ENCODE data around the gene A2ML1. TPM values are rescaled to one million over a fixed set of nuclear protein-coding genes. Genes with fewer than 3 reads are reported as not detected.
"Not testable (repeated sequence)": the region's sequence is repeated elsewhere in the genome, so short reads cannot be mapped to it uniquely, and the experiment has no call there.

Gene A2ML1
- total RNA-seq, 1 donor: not detected

DNA sequence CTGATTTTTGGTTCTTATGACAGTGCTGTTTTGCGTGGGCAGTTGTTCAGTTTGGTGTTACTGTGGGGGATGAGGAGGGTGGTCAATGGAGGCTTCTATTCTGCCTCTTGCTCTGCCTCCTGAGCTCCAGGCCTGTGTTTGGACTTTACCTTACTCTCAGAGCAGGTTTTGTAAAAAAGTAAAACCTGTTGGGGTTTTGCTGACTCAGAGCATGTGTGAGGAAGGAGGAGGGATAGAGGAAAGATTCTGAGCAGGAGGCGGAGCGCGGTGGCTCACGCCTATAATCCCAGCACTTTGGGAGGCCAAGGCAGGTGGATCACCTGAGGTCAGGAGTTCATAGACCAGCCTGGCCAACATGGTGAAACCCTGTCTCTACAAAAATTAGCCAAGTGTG is 6.7 kb downstream of the A2ML1 start:
- no peaks in the 10 kb centered on the region for H3K9me3 ChIP-seq (ENCODE audit: low read depth, low read length)
- H3K4me1 ChIP-seq (ENCODE audit: insufficient read depth, low read length): no peaks in the 10 kb centered on the region
- H3K27me3 ChIP-seq (ENCODE audit: insufficient read depth, low read length): no peaks in the 10 kb centered on the region
- H3K4me3 ChIP-seq (ENCODE audit: low read length): no peak overlapping the region

DNA sequence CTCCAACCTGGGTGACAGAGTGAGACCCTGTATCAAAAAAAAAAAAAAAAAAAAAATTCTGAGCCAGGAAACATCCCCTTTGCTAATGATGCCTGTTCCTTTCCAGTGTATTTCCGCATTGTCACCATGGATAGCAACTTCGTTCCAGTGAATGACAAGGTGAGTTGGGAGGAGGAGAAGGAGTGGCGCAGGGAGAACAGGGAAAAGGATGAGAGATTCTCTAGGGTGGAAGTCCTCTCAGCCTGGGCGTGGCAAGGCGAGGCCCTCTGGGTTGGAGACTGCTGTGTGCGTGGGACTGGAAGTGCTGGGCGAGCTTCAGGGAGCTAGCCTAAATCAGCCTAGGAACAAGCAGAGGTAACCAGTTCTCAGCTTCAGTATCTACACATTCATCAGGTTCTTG is 7.2 kb downstream of the A2ML1 start:
- no peak overlapping the region for H3K4me3 ChIP-seq (ENCODE audit: low read length)
- H3K4me1 ChIP-seq (ENCODE audit: insufficient read depth, low read length): no peaks in the 10 kb centered on the region
- H3K9me3 ChIP-seq (ENCODE audit: low read depth, low read length): no peaks in the 10 kb centered on the region
- H3K27me3 ChIP-seq (ENCODE audit: insufficient read depth, low read length): no peaks in the 10 kb centered on the region

DNA sequence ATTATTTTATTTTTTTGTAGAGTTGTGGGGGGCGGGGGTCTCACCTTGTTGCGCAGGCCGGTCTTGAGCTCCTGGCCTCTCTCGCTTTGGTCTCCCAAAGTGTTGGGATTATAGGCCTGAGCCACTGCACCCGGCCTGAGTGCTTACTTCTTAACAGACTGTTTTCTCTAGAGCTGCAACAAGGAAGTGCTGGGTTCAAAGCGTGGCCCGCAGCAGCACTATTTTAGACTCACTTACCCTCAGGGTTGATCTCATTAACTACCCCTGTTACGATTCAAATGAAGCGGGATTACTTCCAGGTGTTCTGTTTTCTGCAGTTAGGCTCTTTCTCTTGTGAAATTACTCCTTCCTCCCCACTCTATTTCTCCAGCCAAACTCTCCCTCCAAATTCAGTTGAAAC is 8.7 kb downstream of the A2ML1 start:
- H3K27me3 ChIP-seq (ENCODE audit: insufficient read depth, low read length): no peaks in the 10 kb centered on the region
- no peaks in the 10 kb centered on the region for H3K4me1 ChIP-seq (ENCODE audit: insufficient read depth, low read length)
- no peaks in the 10 kb centered on the region for H3K9me3 ChIP-seq (ENCODE audit: low read depth, low read length)
- H3K4me3 ChIP-seq (ENCODE audit: low read length): no peak overlapping the region

DNA sequence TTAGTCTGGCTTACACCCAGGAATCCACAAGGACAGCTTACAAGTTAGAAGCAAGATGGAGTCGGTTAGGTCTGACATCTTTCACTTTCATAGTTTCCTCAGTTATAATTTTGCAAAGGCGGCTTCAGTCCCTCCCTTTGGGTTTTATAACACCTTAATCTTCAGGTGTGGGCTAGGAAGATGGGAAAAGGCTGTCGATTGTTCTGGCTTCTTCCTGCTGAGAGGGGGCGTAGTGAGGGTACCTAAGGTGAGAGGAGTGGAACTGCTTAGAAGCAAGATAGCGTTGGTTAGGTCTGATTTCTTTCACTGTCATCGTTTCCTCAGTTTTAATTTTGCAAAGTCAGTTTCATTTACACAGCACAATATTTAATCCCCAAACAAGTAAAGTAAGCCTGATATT is 10.1 kb downstream of the A2ML1 start:
- H3K27me3 ChIP-seq (ENCODE audit: insufficient read depth, low read length): no peaks in the 10 kb centered on the region
- no peaks in the 10 kb centered on the region for H3K4me1 ChIP-seq (ENCODE audit: insufficient read depth, low read length)
- no peaks in the 10 kb centered on the region for H3K9me3 ChIP-seq (ENCODE audit: low read depth, low read length)
- H3K4me3 ChIP-seq (ENCODE audit: low read length): no peak overlapping the region

DNA sequence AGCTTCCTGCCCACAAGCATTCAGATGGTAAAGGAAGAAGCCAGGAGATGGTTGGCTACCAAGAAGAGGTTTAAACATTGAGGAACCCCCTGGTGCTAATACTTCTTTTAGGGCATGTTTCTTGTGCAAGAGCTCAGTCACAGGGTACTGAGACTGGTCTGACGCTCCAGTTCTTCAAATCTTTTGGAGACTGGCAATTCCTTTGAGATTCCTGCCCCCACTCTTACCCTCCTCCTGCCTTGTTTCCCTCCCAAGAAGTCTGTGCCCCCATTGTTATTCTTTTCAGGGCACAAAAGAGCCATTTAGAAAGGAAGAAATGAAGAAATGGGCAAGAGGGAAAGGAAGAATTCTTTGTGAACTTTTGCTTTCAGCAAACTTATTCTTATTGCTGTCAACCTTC is 11.8 kb downstream of the A2ML1 start:
- Histone ChIP-seq H3K27me3 (ENCODE audit: insufficient read depth, low read length) (no peaks in the 10 kb centered on the region), H3K4me1 (ENCODE audit: insufficient read depth, low read length) (no peaks in the 10 kb centered on the region), H3K4me3 (ENCODE audit: low read length) (no peak overlapping the region), H3K9me3 (ENCODE audit: low read depth, low read length) (no peaks in the 10 kb centered on the region)

DNA sequence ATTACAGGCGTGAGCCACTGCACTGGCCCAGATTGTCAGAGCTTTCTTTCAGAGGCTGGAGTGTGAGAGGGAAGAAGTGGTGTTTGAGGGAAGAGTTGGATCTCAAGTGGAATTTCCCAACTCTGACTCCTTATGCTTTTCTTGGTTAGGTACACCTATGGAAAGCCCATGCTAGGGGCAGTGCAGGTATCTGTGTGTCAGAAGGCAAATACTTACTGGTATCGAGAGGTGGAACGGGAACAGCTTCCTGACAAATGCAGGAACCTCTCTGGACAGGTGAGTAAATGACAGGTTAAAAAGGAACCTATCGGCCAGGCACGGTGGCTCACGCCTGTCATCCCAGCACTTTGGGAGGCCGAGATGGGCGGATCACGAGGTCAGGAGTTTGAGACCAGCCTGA is 14.9 kb downstream of the A2ML1 start:
- H3K4me1 ChIP-seq (ENCODE audit: insufficient read depth, low read length): no peaks in the 10 kb centered on the region
- no peaks in the 10 kb centered on the region for H3K27me3 ChIP-seq (ENCODE audit: insufficient read depth, low read length)
- H3K4me3 ChIP-seq (ENCODE audit: low read length): no peak overlapping the region
- no peaks in the 10 kb centered on the region for H3K9me3 ChIP-seq (ENCODE audit: low read depth, low read length)

DNA sequence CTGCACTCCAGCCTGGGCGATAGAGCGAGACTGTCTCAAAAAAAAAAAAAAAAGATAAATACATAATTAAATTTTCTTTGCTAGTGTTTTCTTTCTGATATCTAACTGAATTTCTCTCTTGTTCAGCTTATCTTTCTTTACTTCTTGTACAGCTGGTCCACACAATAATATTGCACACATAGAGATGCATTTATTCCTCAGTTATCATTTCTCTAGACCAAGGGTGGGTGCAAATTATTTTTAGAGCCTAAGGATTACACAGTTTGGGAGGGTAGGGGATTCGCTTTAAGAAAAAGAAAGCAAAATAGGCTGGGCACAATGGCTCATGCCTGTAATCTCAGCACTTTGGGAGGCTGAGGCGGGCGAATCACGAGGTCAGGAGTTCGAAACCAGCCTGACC is 17.9 kb downstream of the A2ML1 start:
- Histone ChIP-seq H3K27me3 (ENCODE audit: insufficient read depth, low read length) (no peaks in the 10 kb centered on the region), H3K4me3 (ENCODE audit: low read length) (no peak overlapping the region), H3K4me1 (ENCODE audit: insufficient read depth, low read length) (no peaks in the 10 kb centered on the region), H3K9me3 (ENCODE audit: low read depth, low read length) (no peaks in the 10 kb centered on the region)

DNA sequence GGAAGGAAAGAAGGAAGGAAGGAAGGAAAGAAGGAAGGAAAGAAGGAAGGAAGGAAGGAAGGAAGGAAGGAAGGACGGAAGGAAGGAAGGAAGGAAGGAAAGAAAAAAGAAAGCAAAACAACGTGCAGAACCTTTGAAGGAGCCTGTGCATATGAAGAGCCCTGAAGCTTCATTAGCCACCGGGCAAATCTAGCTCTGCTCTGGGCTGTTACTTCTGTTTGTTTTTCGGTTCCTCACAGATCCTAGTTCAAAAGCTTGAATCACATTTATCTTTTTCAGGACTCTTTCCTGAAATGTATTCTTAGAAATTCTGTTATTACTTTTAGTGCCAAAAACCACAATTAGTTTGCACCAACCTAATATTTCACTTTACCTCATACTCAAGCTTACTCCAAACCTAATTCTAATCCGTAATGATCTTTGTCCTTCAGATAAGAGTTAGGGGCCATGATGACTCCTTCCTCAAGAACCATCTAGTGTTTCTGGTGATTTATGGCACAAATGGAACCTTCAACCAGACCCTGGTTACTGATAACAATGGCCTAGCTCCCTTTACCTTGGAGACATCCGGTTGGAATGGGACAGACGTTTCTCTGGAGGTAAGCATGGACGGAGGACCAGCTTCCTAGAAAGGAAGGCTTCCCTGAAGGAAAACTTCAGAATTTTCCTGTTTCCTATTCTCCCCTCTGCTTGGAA is 18.7 kb downstream of the A2ML1 start:
- H3K4me3 ChIP-seq (ENCODE audit: low read length): no peak overlapping the region
- H3K4me1 ChIP-seq (ENCODE audit: insufficient read depth, low read length): no peaks in the 10 kb centered on the region
- no peaks in the 10 kb centered on the region for H3K9me3 ChIP-seq (ENCODE audit: low read depth, low read length)
- H3K27me3 ChIP-seq (ENCODE audit: insufficient read depth, low read length): no peaks in the 10 kb centered on the region

DNA sequence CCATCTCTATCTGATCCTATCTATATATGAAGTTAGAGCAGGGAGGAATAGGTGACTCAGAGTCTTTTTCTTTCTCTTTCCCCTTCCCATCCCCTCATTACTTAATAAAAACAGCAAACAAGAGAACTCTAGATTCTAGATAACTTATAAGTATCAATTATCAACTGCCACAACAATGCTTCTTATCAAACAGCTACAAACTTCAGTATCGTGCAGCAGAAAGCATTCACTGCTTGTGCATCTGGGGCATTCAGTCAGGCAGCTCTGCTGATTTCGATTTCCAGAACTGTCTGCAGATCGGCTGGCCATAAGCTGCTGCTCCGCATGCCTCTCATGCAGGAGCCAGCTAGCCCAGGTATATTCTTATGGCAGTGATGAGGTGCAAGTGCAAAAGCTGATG is 19.4 kb downstream of the A2ML1 start:
- H3K27me3 ChIP-seq (ENCODE audit: insufficient read depth, low read length): no peaks in the 10 kb centered on the region
- no peak overlapping the region for H3K4me3 ChIP-seq (ENCODE audit: low read length)
- H3K9me3 ChIP-seq (ENCODE audit: low read depth, low read length): no peaks in the 10 kb centered on the region
- H3K4me1 ChIP-seq (ENCODE audit: insufficient read depth, low read length): no peaks in the 10 kb centered on the region

DNA sequence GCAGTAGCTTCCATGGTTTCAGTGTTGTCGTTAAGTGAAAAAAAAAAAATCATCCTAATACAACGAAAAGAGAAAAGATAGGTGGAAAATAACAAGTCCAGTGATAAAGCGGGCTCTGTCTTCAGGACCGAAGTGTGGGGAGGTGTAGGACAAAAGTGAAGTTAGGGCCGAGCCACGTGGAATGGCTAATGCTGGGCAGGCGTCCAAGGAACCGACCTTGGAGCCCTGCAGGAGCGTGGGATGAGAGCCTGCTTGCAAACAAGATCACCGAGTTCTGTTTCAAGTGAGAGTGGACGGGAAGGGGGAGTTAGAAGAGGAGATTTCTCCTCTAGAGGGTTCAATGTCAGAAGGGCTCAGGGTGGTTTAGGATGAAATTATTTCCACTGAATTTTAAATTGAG is 22.2 kb downstream of the A2ML1 start:
- Histone ChIP-seq H3K4me3 (ENCODE audit: low read length) (no peak overlapping the region), H3K9me3 (ENCODE audit: low read depth, low read length) (no peaks in the 10 kb centered on the region), H3K4me1 (ENCODE audit: insufficient read depth, low read length) (peaks cover 4% of the 10 kb centered on the region), H3K27me3 (ENCODE audit: insufficient read depth, low read length) (no peaks in the 10 kb centered on the region)

DNA sequence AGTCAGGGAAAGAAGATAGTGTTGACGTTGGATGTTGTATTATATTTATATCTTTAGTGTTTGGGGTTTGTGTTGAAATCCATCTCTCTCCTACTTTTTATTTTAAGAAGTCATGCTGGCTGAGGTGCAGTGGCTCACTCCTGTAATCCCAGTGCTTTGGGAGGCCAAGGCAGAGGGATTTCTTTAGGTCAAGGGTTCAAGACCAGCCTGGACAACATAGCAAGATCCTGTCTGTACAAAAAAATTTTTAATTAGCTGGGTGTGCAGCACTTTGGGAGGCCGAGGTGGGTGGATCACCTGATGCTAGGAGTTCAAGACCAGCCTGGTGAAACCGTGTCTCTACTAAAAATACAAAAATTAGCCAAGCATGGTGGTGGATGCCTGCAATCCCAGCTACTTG is 23.9 kb downstream of the A2ML1 start:
- H3K27me3 ChIP-seq (ENCODE audit: insufficient read depth, low read length): no peaks in the 10 kb centered on the region
- peaks cover 11% of the 10 kb centered on the region for H3K4me1 ChIP-seq (ENCODE audit: insufficient read depth, low read length)
- no peak overlapping the region for H3K4me3 ChIP-seq (ENCODE audit: low read length)
- H3K9me3 ChIP-seq (ENCODE audit: low read depth, low read length): no peaks in the 10 kb centered on the region

DNA sequence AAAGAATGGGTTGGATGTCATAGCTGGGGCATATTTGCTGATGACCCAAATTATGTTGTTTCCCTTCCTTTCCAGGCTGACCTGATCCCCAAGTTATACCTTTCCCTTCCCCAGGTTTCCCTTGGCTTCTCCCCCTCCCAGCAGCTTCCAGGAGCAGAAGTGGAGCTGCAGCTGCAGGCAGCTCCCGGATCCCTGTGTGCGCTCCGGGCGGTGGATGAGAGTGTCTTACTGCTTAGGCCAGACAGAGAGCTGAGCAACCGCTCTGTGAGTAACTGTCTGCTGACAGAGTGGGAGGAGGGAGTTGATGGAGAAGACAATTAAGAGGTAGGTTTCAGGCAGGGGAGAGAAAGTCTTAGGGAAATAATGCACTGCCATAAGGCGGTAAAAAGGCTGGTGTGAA is 25.0 kb downstream of the A2ML1 start:
- Histone ChIP-seq H3K4me3 (ENCODE audit: low read length) (no peak overlapping the region), H3K9me3 (ENCODE audit: low read depth, low read length) (no peaks in the 10 kb centered on the region), H3K27me3 (ENCODE audit: insufficient read depth, low read length) (no peaks in the 10 kb centered on the region), H3K4me1 (ENCODE audit: insufficient read depth, low read length) (peaks cover 17% of the 10 kb centered on the region)

DNA sequence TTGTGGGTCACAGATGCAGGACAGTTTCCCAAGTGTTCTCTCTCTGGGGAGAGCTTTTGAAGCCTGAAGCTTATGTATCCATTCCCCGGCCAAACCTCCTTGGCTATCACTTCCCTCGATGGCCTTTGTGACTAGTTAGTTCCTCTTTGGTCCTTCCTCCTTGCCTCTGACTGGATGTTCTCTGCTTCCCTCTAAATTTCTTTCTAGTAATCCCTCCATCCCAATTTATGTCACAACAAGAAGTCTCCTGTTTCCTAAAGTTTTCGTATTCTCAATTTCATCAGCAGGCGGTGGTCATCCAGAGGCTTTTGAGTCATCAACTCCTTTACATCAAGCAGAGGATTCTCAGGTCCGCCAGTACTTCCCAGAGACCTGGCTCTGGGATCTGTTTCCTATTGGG is 27.5 kb downstream of the A2ML1 start:
- H3K4me3 ChIP-seq (ENCODE audit: low read length): no peak overlapping the region
- no peaks in the 10 kb centered on the region for H3K27me3 ChIP-seq (ENCODE audit: insufficient read depth, low read length)
- peaks cover 24% of the 10 kb centered on the region for H3K4me1 ChIP-seq (ENCODE audit: insufficient read depth, low read length)
- no peaks in the 10 kb centered on the region for H3K9me3 ChIP-seq (ENCODE audit: low read depth, low read length)

DNA sequence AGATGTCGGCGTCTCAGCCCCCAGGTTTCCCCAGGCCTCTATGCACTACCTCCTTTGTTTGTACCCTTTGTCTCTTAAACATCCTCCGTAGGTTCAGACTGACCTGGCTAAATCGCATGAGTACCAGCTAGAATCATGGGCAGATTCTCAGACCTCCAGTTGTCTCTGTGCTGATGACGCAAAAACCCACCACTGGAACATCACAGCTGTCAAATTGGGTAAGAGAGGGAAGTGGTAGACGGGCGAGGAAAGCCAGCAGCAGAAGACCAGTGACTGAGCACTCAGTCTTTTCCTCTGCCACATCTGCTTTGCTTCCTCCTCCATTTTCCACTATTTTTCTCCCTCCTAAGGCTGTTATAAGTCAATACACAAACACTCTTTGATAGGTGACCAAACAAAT is 29.7 kb downstream of the A2ML1 start:
- H3K9me3 ChIP-seq (ENCODE audit: low read depth, low read length): no peaks in the 10 kb centered on the region
- H3K4me3 ChIP-seq (ENCODE audit: low read length): no peak overlapping the region
- H3K27me3 ChIP-seq (ENCODE audit: insufficient read depth, low read length): no peaks in the 10 kb centered on the region
- peaks cover 24% of the 10 kb centered on the region for H3K4me1 ChIP-seq (ENCODE audit: insufficient read depth, low read length)

DNA sequence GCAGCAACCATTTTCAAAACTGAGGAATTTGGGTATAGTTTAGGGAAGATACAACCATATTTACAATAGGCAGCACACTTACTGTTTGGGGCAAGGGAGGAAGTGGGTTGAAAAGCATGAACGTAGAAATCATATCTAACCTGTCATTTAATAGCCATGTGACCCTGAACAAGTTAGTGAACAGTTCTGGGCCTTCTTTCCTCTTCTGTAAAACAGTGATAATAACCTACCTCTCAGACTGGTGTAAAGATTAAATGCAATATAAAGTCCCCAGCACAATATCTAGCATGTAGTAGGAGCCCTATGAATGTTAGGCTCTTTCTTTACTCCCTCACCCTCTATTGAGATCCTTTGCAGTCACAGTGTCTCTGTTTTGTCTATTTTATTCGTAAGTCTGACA is 33.5 kb downstream of the A2ML1 start:
- Histone ChIP-seq H3K9me3 (ENCODE audit: low read depth, low read length) (no peaks in the 10 kb centered on the region), H3K4me3 (ENCODE audit: low read length) (no peak overlapping the region), H3K27me3 (ENCODE audit: insufficient read depth, low read length) (no peaks in the 10 kb centered on the region), H3K4me1 (ENCODE audit: insufficient read depth, low read length) (peaks cover 13% of the 10 kb centered on the region)

DNA sequence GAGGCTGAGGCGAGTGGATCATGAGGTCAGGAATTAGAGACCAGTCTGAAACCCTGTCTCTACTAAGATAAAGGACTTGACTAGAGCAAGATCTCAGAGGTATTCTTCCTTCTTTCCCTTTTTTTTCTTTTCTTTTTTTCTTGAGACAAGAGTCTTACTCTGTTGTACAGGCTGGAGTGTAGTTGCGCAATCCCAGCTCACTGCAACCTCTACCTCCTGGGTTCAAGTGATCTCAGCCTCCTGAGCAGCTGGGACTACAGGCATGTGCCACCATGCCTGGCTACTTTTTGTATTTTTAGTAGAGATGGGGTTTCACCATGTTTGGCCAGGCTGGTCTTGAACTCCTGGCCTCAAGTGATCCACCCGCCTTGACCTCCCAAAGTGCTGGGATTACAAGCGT is 37.0 kb downstream of the A2ML1 start:
- not testable (repeated sequence) for H3K9me3 ChIP-seq (ENCODE audit: low read depth, low read length); H3K27me3 ChIP-seq (ENCODE audit: insufficient read depth, low read length); H3K4me1 ChIP-seq (ENCODE audit: insufficient read depth, low read length); H3K4me3 ChIP-seq (ENCODE audit: low read length)

All from mononuclear cell (primary cell).